Measurements from ENCODE around the gene WDR36.
A peak's percentile ranks its signal among the peaks of the same experiment; 100 is the strongest.

The WDR36 gene

GRCh38 chr5:111106320-111106948 is 14.3 kb downstream of the WDR36 start:
- DNase-seq (ENCODE audit: low read depth): no peak

- DNase-seq (ENCODE audit: low read depth): no peak
These were observed 15.2 kb downstream of the WDR36 start for GRCh38 chr5:111107371-111107770.

- DNase-seq (ENCODE audit: low read depth): no peak
These were observed 19.8 kb downstream of the WDR36 start for GRCh38 chr5:111111956-111112355.

GRCh38 chr5:111113678-111114077 is 21.5 kb downstream of the WDR36 start:
- DNase-seq (ENCODE audit: low read depth): no peak

GRCh38 chr5:111115229-111115628 is 23.1 kb downstream of the WDR36 start:
- no peak for DNase-seq (ENCODE audit: low read depth)

- DNase-seq (ENCODE audit: low read depth): no peak
These were observed 24.4 kb downstream of the WDR36 start for GRCh38 chr5:111116550-111116949.

- DNase-seq (ENCODE audit: low read depth): no peak
These were observed 25.0 kb downstream of the WDR36 start for GRCh38 chr5:111117136-111117535.

GRCh38 chr5:111119221-111119620 is 27.1 kb downstream of the WDR36 start:
- DNase-seq (ENCODE audit: low read depth): no peak

- no peak for DNase-seq (ENCODE audit: low read depth)
These were observed 27.7 kb downstream of the WDR36 start for GRCh38 chr5:111119856-111120255.

- DNase-seq (ENCODE audit: low read depth): no peak
These were observed 28.8 kb downstream of the WDR36 start for GRCh38 chr5:111120911-111121310.

GRCh38 chr5:111121926-111122325 is 29.8 kb downstream of the WDR36 start:
- DNase-seq (ENCODE audit: low read depth): no peak

- no peak for DNase-seq (ENCODE audit: low read depth)
These were observed 30.2 kb downstream of the WDR36 start for GRCh38 chr5:111122398-111122797.

- no peak for DNase-seq (ENCODE audit: low read depth)
These were observed 32.6 kb downstream of the WDR36 start for GRCh38 chr5:111124793-111125192.

- DNase-seq (ENCODE audit: low read depth): no peak
These were observed 34.7 kb downstream of the WDR36 start for GRCh38 chr5:111126896-111127295.

- DNase-seq (ENCODE audit: low read depth): no peak
These were observed 35.5 kb downstream of the WDR36 start for GRCh38 chr5:111127453-111128195.

- DNase-seq (ENCODE audit: low read depth): peak; percentile 21
These were observed 37.8 kb downstream of the WDR36 start for GRCh38 chr5:111129938-111130337.

- DNase-seq (ENCODE audit: low read depth): no peak
These were observed 39.2 kb downstream of the WDR36 start for GRCh38 chr5:111131356-111131755.

GRCh38 chr5:111132076-111132475 is 39.9 kb downstream of the WDR36 start:
- no peak for DNase-seq (ENCODE audit: low read depth)

- DNase-seq (ENCODE audit: low read depth): no peak
These were observed 40.7 kb downstream of the WDR36 start for GRCh38 chr5:111132731-111133435.

GRCh38 chr5:111133436-111133751 is 41.2 kb downstream of the WDR36 start:
- no peak for DNase-seq (ENCODE audit: low read depth)

- DNase-seq (ENCODE audit: low read depth): no peak
These were observed 41.9 kb downstream of the WDR36 start for GRCh38 chr5:111134087-111134486.

- no peak for DNase-seq (ENCODE audit: low read depth)
These were observed 42.7 kb downstream of the WDR36 start for GRCh38 chr5:111134864-111135263.

- DNase-seq (ENCODE audit: low read depth): no peak
These were observed 43.2 kb downstream of the WDR36 start for GRCh38 chr5:111135363-111135762.

All from GM04504 (cell line).